Neural cell (in vitro differentiated cells): ENCODE results near the gene PERCC1. TPM values are rescaled to one million over a fixed set of nuclear protein-coding genes. Genes with fewer than 3 reads are reported as not detected.

Experiments
- H2AFZ ChIP-seq: fragments of 200-600, 300-800 bp; sonication (generic), shearing (Covaris generic); 2 replicates; pipeline ENCODE4 v1.6.0; 2014; ENCODE audit warnings: low read depth, mild to moderate bottlenecking, antibody characterized with exemption, low read length, moderate library complexity
- H3F3A ChIP-seq: fragments of 200-600 bp; shearing (Covaris generic); 2 replicates; pipeline ENCODE4 v1.6.1; 2016; ENCODE audit warnings: mild to moderate bottlenecking, moderate library complexity, mixed read lengths, antibody characterized with exemption, low read length; ENCODE audit not compliant: insufficient read depth, poor library complexity, severe bottlenecking
- H3K27ac ChIP-seq: fragments of 200-600, 300-800 bp; sonication (generic), shearing (Covaris generic); 2 replicates; pipeline ENCODE4 v1.5.1; 2014; ENCODE audit warnings: mild to moderate bottlenecking, low read length, moderate library complexity
- H3K27me3 ChIP-seq: fragments of 300-800, 200-600 bp; sonication (generic), shearing (Covaris generic); 2 replicates; pipeline ENCODE4 v1.6.0; 2014; ENCODE audit warnings: mild to moderate bottlenecking, low read depth, low read length, moderate library complexity; ENCODE audit not compliant: insufficient read depth
- H3K36me3 ChIP-seq: fragments of 300-800, 200-600 bp; sonication (generic), shearing (Covaris generic); 2 replicates; pipeline ENCODE4 v1.5.1; 2014; ENCODE audit warnings: mild to moderate bottlenecking, antibody characterized with exemption, low read length, moderate library complexity; ENCODE audit not compliant: insufficient read depth
- H3K4me2 ChIP-seq: fragments of 300-800, 200-600 bp; sonication (generic), shearing (Covaris generic); 2 replicates; pipeline ENCODE4 v1.6.0; 2014; ENCODE audit warnings: mild to moderate bottlenecking, low read length
- H3K4me3 ChIP-seq: fragments of 300-800, 200-600 bp; sonication (generic), shearing (Covaris generic); 2 replicates; pipeline ENCODE4 v1.5.1; 2014; ENCODE audit warnings: mild to moderate bottlenecking, low read length, moderate library complexity
- H3K79me2 ChIP-seq: fragments of 200-600 bp; shearing (Covaris generic); replicated peaks from 2 replicates; pipeline ENCODE4 v1.6.0; 2014; ENCODE audit warnings: mild to moderate bottlenecking, low read length, moderate library complexity; ENCODE audit not compliant: insufficient read depth
- H3K9ac ChIP-seq: fragments of 300-800, 200-600 bp; sonication (generic), shearing (Covaris generic); 2 replicates; pipeline ENCODE4 v1.6.1; 2016; ENCODE audit warnings: mild to moderate bottlenecking, low read length, mixed read lengths
- H3K9me2 ChIP-seq: fragments of 200-600 bp; shearing (Covaris generic); 2 replicates; pipeline ENCODE4 v1.6.1; 2016; ENCODE audit warnings: mild to moderate bottlenecking, low read length, mixed read lengths; ENCODE audit not compliant: insufficient read depth
- H3K9me3 ChIP-seq: fragments of 200-600, 300-800 bp; sonication (generic), shearing (Covaris generic); 2 replicates; pipeline ENCODE4 v1.6.1; 2016; ENCODE audit warnings: mild to moderate bottlenecking, mixed run types, low read length, moderate library complexity, mixed read lengths
- H4K20me1 ChIP-seq: fragments of 200-600 bp; shearing (Covaris generic); 2 replicates; pipeline ENCODE4 v1.6.1; 2016; ENCODE audit warnings: mild to moderate bottlenecking, mixed run types; ENCODE audit not compliant: insufficient read depth
- CTCF ChIP-seq: fragments of 450-650 bp; IDR thresholded peaks from 2 replicates; pipeline ENCODE4 v1.5.1; 2014; ENCODE audit warnings: antibody characterized with exemption, mild to moderate bottlenecking, moderate library complexity; ENCODE audit not compliant: poor library complexity, severe bottlenecking
- EP300 ChIP-seq: fragments of 450-650 bp; conservative IDR thresholded peaks from 2 replicates; pipeline ENCODE4 v1.6.1; 2014; ENCODE audit warnings: antibody characterized with exemption, mild to moderate bottlenecking, moderate library complexity; ENCODE audit not compliant: poor library complexity, severe bottlenecking
- EZH2 ChIP-seq: fragments of 200-600, 300-800 bp; shearing (Covaris generic), sonication (generic); IDR thresholded peaks from 2 replicates; pipeline ENCODE4 v1.6.1; 2014; ENCODE audit warnings: antibody characterized with exemption, low read length, borderline replicate concordance, mild to moderate bottlenecking; ENCODE audit not compliant: insufficient read depth, poor library complexity, severe bottlenecking
- MXI1 ChIP-seq: fragments of 450-650 bp; conservative IDR thresholded peaks from 2 replicates; pipeline ENCODE4 v1.6.1; 2014; ENCODE audit warnings: antibody characterized with exemption, mild to moderate bottlenecking; ENCODE audit not compliant: poor library complexity, severe bottlenecking
- POLR2AphosphoS5 ChIP-seq: IDR thresholded peaks from 2 replicates; pipeline ENCODE4 v1.6.1; 2012
- RAD21 ChIP-seq: fragments of 450-650 bp; conservative IDR thresholded peaks from 2 replicates; pipeline ENCODE4 v1.6.1; 2014; ENCODE audit warnings: antibody characterized with exemption, mild to moderate bottlenecking, moderate library complexity
- REST ChIP-seq: IDR thresholded peaks from 2 replicates; pipeline ENCODE4 v1.6.1; 2012; ENCODE audit warnings: borderline replicate concordance
- SMC3 ChIP-seq: fragments of 450-650 bp; conservative IDR thresholded peaks from 2 replicates; pipeline ENCODE4 v1.6.1; 2014; ENCODE audit warnings: antibody characterized with exemption, mild to moderate bottlenecking, moderate library complexity; ENCODE audit not compliant: poor library complexity
- TAF1 ChIP-seq: IDR thresholded peaks from 2 replicates; pipeline ENCODE4 v1.6.1; 2012; ENCODE audit warnings: low read depth
- polyA plus RNA-seq: library from polyadenylated mRNA; depleted of rRNA; stranded (reverse); fragments of >200 nt; gene quantifications from 2 replicates; pipeline ENCODE4 v1.2.3, GENCODE V29; 2014

Gene PERCC1
- polyA plus RNA-seq, 1 donor from 2014 or later = not detected

GRCh38 chr16:1454561-1454960 lies 23.7 kb downstream of the PERCC1 start:
- Histone ChIP-seq H3K36me3 (no peaks in the 10 kb centered on the region), H3K9ac (no peak overlapping the region), H3F3A (no peaks in the 10 kb centered on the region), H4K20me1 (no peaks in the 10 kb centered on the region), H3K9me2 (no peaks in the 10 kb centered on the region), H2AFZ (no peak overlapping the region), H3K27ac (no peak overlapping the region), H3K9me3 (no peaks in the 10 kb centered on the region), H3K79me2 (no peaks in the 10 kb centered on the region), H3K27me3 (no peaks in the 10 kb centered on the region), H3K4me3 (no peak overlapping the region), H3K4me2 (no peak overlapping the region)
- TF ChIP-seq TAF1 (no peak), REST (no peak), POLR2AphosphoS5 (no peak), EP300 (no peak), CTCF (no peak), SMC3 (no peak), EZH2 (no peak), MXI1 (no peak), RAD21 (no peak)

GRCh38 chr16:1455190-1456171 lies 24.6 kb downstream of the PERCC1 start:
- TF ChIP-seq SMC3 = no peak
- no peak for TF ChIP-seq TAF1
- TF ChIP-seq EP300 = no peak
- TF ChIP-seq MXI1 = no peak
- TF ChIP-seq EZH2 = no peak
- TF ChIP-seq REST = no peak
- no peak for TF ChIP-seq RAD21
- no peak for TF ChIP-seq CTCF
- no peak for TF ChIP-seq POLR2AphosphoS5
- no peak overlapping the region for H3K4me3 ChIP-seq
- H4K20me1 ChIP-seq = no peaks in the 10 kb centered on the region
- H3K9me3 ChIP-seq = no peaks in the 10 kb centered on the region
- no peaks in the 10 kb centered on the region for H3K79me2 ChIP-seq
- no peaks in the 10 kb centered on the region for H3K36me3 ChIP-seq
- no peaks in the 10 kb centered on the region for H3K9me2 ChIP-seq
- no peak overlapping the region for H3K9ac ChIP-seq
- H3K4me2 ChIP-seq = no peak overlapping the region
- H3F3A ChIP-seq = no peaks in the 10 kb centered on the region
- H3K27ac ChIP-seq = no peak overlapping the region
- no peak overlapping the region for H2AFZ ChIP-seq
- H3K27me3 ChIP-seq = no peaks in the 10 kb centered on the region
